NCI-H1092 treated with DMSO at 0.1 percent for 48 hours (cell line): ENCODE measurements around the gene IL32.
"Not testable (repeated sequence)": the region's sequence is repeated elsewhere in the genome, so short reads cannot be mapped to it uniquely, and the experiment has no call there.

Experiments used
- DNase-seq: peaks from one replicate; lab custom pipeline; 2025; lab: John Stamatoyannopoulos, UW

Gene IL32

DNA sequence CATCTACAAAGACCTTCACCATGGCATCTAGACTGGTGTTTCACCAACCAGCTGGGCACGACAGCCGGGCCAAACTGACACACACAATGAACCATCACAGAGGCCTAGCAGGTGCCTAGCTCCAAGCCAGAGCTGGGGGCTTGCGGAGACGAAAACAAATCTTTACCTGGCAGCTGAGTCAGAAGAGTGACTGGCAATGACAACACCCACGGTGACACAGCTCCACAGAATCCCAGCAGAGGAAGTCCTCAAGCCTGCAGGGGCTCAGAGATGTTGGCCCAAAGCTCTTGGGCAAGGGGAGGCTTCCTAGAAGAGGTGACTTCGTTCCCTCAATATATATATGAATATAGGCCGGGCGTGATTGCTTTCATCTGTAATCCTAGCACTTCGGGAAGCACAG, 13.9 kb upstream of the IL32 start:
- DNase-seq = no peak

- DNase-seq = not testable (repeated sequence)
These were observed 12.7 kb upstream of the IL32 start for GRCh38 chr16:3052571-3053329.

DNA sequence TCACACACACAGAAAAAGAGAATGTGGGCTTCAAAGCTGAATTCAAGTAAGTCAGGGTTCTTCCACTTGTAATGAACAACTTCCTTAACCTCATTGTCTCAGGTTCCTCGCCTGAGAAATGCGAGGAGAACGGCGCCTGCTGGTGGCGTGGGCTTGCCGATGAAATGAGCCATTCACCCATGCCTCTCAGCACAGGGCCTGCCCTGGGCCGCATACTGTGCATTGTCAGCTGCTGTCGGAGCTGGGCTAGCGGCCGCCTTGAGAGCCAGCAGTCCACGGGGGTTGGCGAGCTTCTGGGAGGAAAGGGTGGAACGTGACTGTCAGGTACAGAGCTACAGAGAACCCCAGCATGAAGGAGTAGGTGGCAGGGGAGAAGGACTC, 12.1 kb upstream of the IL32 start:
- DNase-seq = not testable (repeated sequence)

- DNase-seq = no peak
These were observed 10.3 kb upstream of the IL32 start for GRCh38 chr16:3054965-3055733.

DNA sequence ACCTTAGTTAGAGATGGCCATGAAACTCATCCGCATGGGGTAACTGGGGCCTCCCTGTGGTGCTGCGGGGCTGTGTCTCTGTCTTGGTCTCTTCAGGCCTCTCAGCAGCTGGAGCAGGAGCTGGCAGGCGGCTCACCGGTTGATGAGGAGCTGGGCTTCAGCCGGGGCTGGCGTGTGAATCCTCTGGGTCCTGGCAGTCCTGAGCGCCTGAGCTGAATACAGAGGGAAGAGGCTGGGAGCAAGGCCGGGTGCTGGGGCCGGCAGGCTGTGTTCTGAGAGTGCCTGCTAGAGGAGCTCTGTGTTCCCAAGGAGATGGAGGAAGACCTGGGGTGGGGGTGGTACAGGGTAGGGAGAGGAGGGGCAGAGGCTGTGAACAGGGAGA, 9.7 kb upstream of the IL32 start:
- DNase-seq = not testable (repeated sequence)

DNA sequence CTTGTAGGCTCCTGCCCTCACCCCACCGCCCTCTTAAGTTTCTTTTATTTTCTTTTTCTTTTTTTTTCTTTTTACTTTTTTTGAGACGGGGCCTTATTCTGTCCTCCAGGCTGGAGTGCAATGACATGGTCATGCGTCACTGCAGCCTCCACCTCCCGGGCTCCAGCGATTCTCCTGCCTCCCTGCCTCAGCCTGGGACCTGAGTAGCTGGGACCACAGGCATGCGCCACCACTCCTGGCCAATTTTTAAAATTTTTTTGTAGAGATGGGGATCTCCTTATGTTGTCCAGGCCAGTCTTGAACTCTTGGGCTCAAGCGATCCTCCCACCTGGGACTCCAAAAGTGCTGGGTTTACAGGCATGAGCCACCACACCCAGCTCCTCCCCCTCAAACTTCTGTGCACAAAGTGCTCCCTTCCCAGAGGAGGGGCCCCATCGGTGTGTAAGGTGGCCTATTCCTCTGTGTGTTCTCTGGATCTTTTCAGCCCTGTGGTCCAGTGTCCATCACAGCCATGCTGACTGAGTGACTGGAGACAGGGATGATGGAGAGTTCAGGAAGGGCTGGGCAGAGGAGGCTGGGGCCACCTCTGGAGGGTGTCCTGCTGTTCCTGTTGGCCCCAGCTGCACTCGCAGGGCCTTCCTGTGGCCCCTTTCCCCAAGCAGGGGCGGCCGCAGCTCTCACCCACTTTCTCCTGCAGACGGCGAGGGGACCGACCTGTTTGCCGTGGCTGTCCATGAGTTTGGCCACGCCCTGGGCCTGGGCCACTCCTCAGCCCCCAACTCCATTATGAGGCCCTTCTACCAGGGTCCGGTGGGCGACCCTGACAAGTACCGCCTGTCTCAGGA, 8.9 kb upstream of the IL32 start:
- no peak for DNase-seq

DNA sequence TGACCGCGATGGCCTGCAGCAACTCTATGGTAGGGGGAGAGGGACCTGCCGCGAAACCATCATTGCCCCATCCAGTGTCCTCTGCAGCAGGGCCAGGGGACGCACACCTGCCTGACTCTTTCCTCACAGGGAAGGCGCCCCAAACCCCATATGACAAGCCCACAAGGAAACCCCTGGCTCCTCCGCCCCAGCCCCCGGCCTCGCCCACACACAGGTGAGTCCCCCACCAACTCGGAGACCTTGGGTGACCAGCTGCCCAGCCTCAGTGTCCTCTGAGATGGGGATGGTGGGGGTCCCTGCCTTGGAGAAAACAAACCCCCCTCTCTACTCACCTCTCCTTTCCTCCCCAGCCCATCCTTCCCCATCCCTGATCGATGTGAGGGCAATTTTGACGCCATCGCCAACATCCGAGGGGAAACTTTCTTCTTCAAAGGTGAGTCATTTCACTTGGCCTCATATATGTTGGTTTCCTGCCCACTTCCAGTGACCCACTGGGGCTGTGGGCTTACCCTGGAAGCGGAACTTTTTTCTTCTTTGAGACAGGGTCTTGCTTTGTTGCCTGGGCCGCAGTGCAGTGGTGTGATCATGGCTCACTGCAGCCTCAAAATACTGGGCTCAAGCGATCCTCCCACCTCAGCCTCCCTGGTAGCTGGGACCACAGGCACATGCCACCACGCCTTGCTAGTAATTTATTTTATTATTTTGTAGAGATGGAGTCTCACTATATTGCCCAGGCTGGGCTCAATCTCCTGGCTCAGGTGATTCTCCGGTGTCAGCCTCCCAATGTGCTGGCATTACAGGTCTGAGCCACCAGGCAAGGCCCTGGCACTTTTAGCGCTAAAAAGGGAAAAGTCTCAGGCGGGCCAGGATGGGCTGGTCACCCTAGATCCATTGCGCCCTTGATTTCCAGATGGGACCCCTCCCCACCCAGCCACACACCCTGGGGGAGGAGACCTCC, 8.0 kb upstream of the IL32 start:
- no peak for DNase-seq

DNA sequence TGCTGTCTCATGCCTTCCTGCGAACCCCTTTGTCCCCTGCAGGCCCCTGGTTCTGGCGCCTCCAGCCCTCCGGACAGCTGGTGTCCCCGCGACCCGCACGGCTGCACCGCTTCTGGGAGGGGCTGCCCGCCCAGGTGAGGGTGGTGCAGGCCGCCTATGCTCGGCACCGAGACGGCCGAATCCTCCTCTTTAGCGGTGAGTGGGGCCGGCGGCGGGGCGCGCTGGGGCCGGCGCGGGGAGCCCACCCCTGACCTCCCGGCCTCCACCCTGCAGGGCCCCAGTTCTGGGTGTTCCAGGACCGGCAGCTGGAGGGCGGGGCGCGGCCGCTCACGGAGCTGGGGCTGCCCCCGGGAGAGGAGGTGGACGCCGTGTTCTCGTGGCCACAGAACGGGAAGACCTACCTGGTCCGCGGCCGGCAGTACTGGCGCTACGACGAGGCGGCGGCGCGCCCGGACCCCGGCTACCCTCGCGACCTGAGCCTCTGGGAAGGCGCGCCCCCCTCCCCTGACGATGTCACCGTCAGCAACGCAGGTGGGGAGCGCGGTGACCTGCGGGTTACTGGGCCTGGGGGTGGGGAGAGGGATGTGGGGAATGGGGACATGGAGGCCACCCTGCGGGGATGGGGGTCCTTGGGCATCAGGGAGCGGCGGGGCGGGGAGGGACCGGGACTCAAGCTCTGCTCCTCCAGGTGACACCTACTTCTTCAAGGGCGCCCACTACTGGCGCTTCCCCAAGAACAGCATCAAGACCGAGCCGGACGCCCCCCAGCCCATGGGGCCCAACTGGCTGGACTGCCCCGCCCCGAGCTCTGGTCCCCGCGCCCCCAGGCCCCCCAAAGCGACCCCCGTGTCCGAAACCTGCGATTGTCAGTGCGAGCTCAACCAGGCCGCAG, 7.1 kb upstream of the IL32 start:
- peak; percentile 20 for DNase-seq

- DNase-seq = peak; percentile 73
These were observed 6.3 kb upstream of the IL32 start for GRCh38 chr16:3059041-3059722.

DNA sequence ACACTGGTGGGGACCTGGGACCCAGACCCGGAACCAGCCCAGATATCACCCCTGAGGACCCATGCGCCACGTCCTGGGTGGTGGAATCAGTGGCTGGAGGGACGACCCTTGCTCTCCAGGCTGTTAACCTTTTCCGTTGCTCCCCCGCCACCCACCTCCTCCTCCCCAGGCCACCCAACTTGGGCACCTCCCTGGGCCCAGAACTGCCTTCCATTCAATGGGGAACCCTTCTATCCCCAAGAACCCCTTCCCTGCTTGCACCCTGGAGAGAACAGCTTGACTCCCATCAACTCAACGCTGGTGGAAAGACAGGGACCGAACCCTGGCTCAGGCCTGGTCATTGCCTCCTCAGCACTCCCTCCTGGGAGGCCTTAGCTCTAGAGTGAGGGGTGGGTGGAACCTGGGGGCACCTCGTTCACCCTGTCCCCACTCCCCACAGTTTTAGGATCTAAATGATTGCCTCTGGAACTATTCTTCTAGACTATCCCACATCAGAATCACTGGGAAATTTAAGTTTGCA, 5.7 kb upstream of the IL32 start:
- no peak for DNase-seq

- DNase-seq = no peak
These were observed 4.9 kb upstream of the IL32 start for GRCh38 chr16:3060339-3061127.

DNA sequence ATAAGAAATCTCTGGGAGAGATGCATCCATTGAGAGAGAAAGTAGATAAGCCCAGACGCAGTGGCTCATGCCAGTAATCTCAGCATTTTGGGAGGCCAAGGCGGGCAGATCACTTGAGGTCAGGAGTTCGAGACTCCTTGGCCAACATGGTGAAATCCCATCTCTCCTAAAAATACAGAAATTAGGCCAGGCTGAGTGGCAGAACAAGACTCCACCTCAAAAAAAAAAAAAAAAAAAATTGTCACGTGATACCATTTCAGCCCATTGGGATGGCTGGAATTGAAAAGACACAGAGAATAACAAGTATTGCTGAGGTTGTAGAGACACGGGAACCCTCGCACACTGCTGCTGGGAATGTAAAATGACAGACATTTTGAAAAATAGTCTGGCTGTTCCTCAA, 2.9 kb upstream of the IL32 start:
- DNase-seq = no peak

- no peak for DNase-seq
These were observed 1.6 kb upstream of the IL32 start for GRCh38 chr16:3063625-3064386.

GRCh38 chr16:3065742-3066439, 451 bp downstream of the IL32 start:
- no peak for DNase-seq

DNA sequence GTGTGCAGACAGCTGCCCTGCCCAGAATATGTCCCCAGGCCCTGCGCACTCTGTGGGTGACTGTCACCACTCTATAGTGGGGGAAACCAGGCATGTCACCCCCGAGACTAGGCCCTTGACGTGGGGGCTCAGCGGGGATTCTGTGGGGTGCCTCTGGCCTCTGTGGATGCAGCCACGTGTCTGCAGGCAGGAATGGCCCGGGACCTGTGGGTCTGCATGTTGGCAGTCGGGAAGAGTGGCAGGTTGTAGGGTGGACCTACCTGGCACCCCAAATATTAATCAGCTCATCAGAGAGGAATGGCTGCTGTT, 954 bp downstream of the IL32 start:
- DNase-seq = no peak

DNA sequence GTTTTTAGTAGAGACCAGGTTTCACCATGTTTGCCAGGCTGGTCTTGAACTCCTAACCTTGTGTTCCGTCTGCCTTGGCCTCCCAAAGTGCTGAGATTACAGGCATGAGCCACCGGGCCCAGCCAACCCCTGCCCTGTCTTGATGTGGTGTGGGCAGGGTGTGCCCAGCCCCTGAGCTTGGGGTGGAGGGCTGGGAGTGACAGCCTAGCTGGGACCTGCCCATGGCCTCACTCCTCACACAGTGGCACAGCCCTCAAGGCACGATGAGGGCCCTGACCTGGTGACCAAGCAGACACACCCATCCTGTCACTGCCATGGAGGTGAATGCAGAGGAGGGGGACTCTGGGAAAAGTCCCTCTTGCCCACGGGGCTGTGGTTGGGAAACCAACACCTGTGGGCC, 3.0 kb downstream of the IL32 start:
- DNase-seq = no peak

GRCh38 chr16:3069146-3069545, 3.7 kb downstream of the IL32 start:
- not testable (repeated sequence) for DNase-seq
